Smooth muscle cell (in vitro differentiated cells): ENCODE measurements around the gene SPATS2. TPM values are rescaled to one million over a fixed set of nuclear protein-coding genes. Genes with fewer than 3 reads are reported as not detected.

ENCODE experiments used
- DNase-seq: peaks from one replicate; lab custom pipeline; 2025; ENCODE audit not compliant: unreplicated experiment; lab: John Stamatoyannopoulos, UW
- H2AFZ ChIP-seq: fragments of 200-600 bp; sonication (generic); 2 replicates; pipeline ENCODE4 v1.6.0; 2016; ENCODE audit warnings: antibody characterized with exemption, low read depth, mild to moderate bottlenecking
- H3F3A ChIP-seq: fragments of 200-600 bp; sonication (generic); 2 replicates; pipeline ENCODE4 v1.6.0; 2017; ENCODE audit warnings: antibody characterized with exemption, low read depth
- H3K27ac ChIP-seq: fragments of 200-600 bp; sonication (generic); 2 replicates; pipeline ENCODE4 v1.5.1; 2016; ENCODE audit warnings: low read depth, mild to moderate bottlenecking
- H3K27me3 ChIP-seq: fragments of 200-600 bp; sonication (generic); 2 replicates; pipeline ENCODE4 v1.6.1; 2016; ENCODE audit warnings: low read depth, mild to moderate bottlenecking
- H3K36me3 ChIP-seq: fragments of 200-600 bp; sonication (generic); 2 replicates; pipeline ENCODE4 v1.5.1; 2016; ENCODE audit warnings: low read depth
- H3K4me1 ChIP-seq: fragments of 200-600 bp; sonication (generic); 2 replicates; pipeline ENCODE4 v1.5.1; 2016; ENCODE audit warnings: low read depth
- H3K4me2 ChIP-seq: fragments of 200-600 bp; sonication (generic); 2 replicates; pipeline ENCODE4 v1.6.0; 2016; ENCODE audit warnings: mild to moderate bottlenecking
- H3K4me3 ChIP-seq: fragments of 200-600 bp; sonication (generic); 2 replicates; pipeline ENCODE4 v1.5.1; 2016; ENCODE audit warnings: mild to moderate bottlenecking
- H3K79me2 ChIP-seq: fragments of 200-600 bp; sonication (generic); 2 replicates; pipeline ENCODE4 v1.6.0; 2016; ENCODE audit warnings: low read depth, mild to moderate bottlenecking
- H3K9ac ChIP-seq: fragments of 200-600 bp; sonication (generic); 2 replicates; pipeline ENCODE4 v1.6.0; 2016; ENCODE audit warnings: low read depth
- H3K9me3 ChIP-seq: fragments of 200-600 bp; sonication (generic); replicated peaks from 2 replicates; pipeline ENCODE4 v1.5.1; 2016; ENCODE audit warnings: low read depth
- H4K20me1 ChIP-seq: fragments of 200-600 bp; sonication (generic); 2 replicates; pipeline ENCODE4 v1.6.0; 2016; ENCODE audit warnings: low read depth
- WGBS: methylation state at CpG from one replicate; pipeline ENCODE4 v1.1.7; 2016; ENCODE audit warnings: low lambda C conversion rate; 5-methylcytosine and 5-hydroxymethylcytosine counted together
- polyA plus RNA-seq: library from polyadenylated mRNA; unstranded; fragments of >200 nt; fragmentation: Nextera tagmentation; extraction: Ambion mirVana; gene quantifications from 2 replicates; pipeline ENCODE4 v1.2.1, GENCODE V29; 2016
- total RNA-seq: library from RNA; depleted of rRNA; stranded (reverse); fragments of >200 nt; gene quantifications from 2 replicates; pipeline ENCODE4 v1.2.3, GENCODE V29; 2014
- TF ChIP-seq, protein P1 (sequence below): fragments of 200-600 bp; sonication (generic); IDR thresholded peaks from 2 replicates; pipeline ENCODE4 v1.5.1; 2017; ENCODE audit warnings: borderline replicate concordance, mild to moderate bottlenecking, antibody characterized with exemption; ENCODE audit not compliant: insufficient read depth, poor library complexity, severe bottlenecking

Gene SPATS2
- total and polyA plus RNA-seq, 2 experiments from 2014 or later = 33.6 to 35.6 TPM

- Histone ChIP-seq H3K9ac (no peak overlapping the region), H3K36me3 (peaks cover 10% of the 10 kb centered on the region), H3K4me1 (no peaks in the 10 kb centered on the region), H2AFZ (no peak overlapping the region), H3K79me2 (no peaks in the 10 kb centered on the region), H3K27ac (no peak overlapping the region), H3K9me3 (no peaks in the 10 kb centered on the region), H3K4me2 (no peak overlapping the region), H3K4me3 (no peak overlapping the region), H3K27me3 (no peaks in the 10 kb centered on the region), H3F3A (no peaks in the 10 kb centered on the region), H4K20me1 (peaks cover 11% of the 10 kb centered on the region)
- DNase-seq = no peak
- WGBS = 99% methylated on average over 2 of the region's 2 CpGs
- TF ChIP-seq, protein P1, sequence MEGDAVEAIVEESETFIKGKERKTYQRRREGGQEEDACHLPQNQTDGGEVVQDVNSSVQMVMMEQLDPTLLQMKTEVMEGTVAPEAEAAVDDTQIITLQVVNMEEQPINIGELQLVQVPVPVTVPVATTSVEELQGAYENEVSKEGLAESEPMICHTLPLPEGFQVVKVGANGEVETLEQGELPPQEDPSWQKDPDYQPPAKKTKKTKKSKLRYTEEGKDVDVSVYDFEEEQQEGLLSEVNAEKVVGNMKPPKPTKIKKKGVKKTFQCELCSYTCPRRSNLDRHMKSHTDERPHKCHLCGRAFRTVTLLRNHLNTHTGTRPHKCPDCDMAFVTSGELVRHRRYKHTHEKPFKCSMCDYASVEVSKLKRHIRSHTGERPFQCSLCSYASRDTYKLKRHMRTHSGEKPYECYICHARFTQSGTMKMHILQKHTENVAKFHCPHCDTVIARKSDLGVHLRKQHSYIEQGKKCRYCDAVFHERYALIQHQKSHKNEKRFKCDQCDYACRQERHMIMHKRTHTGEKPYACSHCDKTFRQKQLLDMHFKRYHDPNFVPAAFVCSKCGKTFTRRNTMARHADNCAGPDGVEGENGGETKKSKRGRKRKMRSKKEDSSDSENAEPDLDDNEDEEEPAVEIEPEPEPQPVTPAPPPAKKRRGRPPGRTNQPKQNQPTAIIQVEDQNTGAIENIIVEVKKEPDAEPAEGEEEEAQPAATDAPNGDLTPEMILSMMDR = no peak
Observed at GRCh38 chr12:49493900-49494299, 126.6 kb downstream of the SPATS2 start.

GRCh38 chr12:49496417-49497360 lies 129.4 kb downstream of the SPATS2 start:
- Histone ChIP-seq H3K27me3 (no peaks in the 10 kb centered on the region), H3K4me2 (no peak overlapping the region), H3K9me3 (no peaks in the 10 kb centered on the region), H3K79me2 (no peaks in the 10 kb centered on the region), H3K4me3 (no peak overlapping the region), H3K4me1 (no peaks in the 10 kb centered on the region), H3K36me3 (peaks cover 15% of the 10 kb centered on the region), H3K9ac (no peak overlapping the region), H2AFZ (no peak overlapping the region), H3F3A (no peaks in the 10 kb centered on the region), H4K20me1 (peaks cover under 1% of the 10 kb centered on the region), H3K27ac (no peak overlapping the region)
- no peak for DNase-seq
- 82% methylated on average over 10 of the region's 10 CpGs for WGBS
- TF ChIP-seq, protein P1 = no peak

- no peak overlapping the region for H3K9ac ChIP-seq
- no peaks in the 10 kb centered on the region for H3K9me3 ChIP-seq
- no peak for DNase-seq
- 92% methylated on average over 1 of the region's 1 CpG for WGBS
- H3K27me3 ChIP-seq = no peaks in the 10 kb centered on the region
- H3K79me2 ChIP-seq = no peaks in the 10 kb centered on the region
- no peaks in the 10 kb centered on the region for H3K4me1 ChIP-seq
- no peaks in the 10 kb centered on the region for H4K20me1 ChIP-seq
- peaks cover 5% of the 10 kb centered on the region for H3K36me3 ChIP-seq
- TF ChIP-seq, protein P1 = no peak
- H3K4me3 ChIP-seq = no peak overlapping the region
- H3K4me2 ChIP-seq = no peak overlapping the region
- no peak overlapping the region for H3K27ac ChIP-seq
- peaks cover 3% of the 10 kb centered on the region for H3F3A ChIP-seq
- H2AFZ ChIP-seq = no peak overlapping the region
Observed at GRCh38 chr12:49501895-49502294, 134.6 kb downstream of the SPATS2 start.
